Stimulated activated CD4-positive, alpha-beta T cell treated with anti-CD3 and anti-CD28 coated beads, TNF-alpha, amount 100 ng/mL, for 24 hours (primary cell): ENCODE data around the gene GSTO1.
"Not testable (repeated sequence)": the region's sequence is repeated elsewhere in the genome, so short reads cannot be mapped to it uniquely, and the experiment has no call there.

ENCODE experiments used
- DNase-seq, 3 experiments: peaks; one replicate each; pipeline ENCODE4 v3.0.0-alpha.2; 2020; ENCODE audit warnings: low read depth in 3 of 3

GSTO1 gene

DNA sequence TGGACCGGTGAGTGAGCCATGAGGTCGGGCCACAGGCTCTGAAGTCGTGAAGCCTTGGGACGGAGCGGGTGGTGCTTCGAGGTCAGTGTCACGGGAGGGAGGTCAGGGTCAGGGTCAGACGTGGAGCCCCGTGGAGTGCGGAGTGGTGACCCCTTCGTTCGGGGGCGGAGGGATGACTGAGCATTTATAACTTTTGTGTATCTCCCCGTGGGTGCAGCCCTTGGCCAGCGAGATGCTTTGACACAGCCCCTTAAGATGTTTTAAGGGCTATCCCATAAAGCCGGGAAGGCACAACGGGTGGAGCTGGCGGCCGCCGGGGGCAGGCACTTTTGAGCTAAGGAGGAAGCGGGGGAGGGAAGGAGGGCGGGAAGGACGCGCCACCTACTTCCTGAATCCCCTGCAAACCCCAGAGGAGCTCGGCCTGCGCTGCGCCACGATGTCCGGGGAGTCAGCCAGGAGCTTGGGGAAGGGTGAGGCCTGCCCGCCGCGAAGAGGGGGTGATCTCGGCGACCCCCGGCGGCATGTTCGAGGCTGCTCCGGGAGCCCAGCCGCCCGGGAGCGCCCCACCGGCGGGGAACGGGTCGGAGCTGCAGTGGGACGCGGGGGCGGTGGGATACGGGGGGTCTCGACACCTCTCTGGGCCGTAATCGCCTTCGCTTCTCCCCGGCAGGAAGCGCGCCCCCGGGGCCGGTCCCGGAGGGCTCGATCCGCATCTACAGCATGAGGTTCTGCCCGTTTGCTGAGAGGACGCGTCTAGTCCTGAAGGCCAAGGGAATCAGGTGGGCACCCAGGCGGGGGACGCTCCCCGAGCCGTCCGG is at the start of gene GSTO1:
Gene GSTO1, plus strand, starts transcription at position 400 of the 818 bp plus-strand sequence. Its CDS starts 37 bp downstream, at position 437.
- DNase-seq = peak in 2 of 3 experiments; percentile 24 to 60

DNA sequence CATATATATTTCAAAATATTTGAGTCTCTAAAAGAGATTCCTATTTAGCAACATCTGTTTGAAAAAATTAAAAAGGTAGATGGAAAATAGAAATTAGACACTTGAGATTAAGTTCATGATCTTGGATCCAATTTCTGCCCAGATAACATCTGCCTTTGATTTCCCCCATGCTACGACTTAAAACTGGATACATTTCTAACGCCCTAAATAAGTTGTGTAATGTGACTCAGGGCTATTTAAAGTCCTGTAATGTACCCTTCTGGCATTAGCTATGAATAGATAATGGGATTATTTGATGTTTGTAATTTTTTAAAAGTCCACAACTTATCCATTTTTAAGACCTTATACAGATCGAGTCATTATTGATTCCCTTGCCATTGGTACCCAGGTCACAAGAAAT is 46.0 kb upstream of the GSTO1 start:
- DNase-seq = no peak

DNA sequence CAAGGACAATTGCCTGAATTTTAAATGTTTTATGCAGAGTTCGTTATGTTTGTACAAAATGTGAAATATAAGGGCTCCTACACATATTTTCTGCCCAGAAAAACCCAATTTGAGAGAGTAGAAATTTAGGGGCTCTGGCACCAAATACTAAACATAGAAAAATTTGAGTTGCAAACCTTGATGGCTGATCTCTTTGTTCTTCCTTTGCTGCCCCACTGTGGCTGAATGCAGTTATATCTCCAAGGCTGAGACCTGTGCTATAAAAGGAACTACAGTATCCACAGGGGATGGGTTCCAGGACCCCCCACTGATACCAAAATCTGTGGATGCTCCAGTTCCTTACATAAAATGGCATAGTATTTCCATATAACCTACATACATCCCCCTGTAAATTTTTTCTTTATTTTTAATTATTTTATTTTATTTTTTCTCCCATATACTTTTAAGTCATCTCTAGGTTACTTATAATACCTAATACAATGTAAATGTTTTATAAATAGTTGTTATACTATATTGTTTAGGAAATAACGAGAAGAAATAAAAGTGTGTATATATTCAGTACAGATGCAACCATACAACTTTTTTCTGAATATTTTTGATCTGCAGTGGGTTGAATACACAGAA is 45.0 kb upstream of the GSTO1 start:
- DNase-seq = peak in 1 of 3 experiments; percentile 13

DNA sequence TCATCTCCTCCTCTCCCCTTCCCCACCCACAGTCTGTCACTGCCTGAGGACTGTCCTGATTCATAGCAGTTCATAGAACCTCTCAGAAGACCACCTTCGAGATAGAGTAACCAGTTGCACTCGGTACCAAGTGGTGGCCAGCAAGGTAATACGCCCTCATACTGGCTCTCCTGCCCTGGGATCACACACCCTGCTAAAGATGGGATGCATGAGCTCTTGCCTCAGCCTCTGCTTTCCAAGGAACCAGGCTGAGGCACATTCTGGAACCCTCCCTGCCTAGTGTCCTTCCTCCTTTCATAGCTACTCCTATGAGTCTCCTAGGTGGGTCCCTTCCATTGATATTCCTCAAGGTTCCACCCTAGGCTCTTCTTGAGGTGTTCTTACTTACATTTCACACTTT is 38.1 kb upstream of the GSTO1 start:
- no peak for DNase-seq

DNA sequence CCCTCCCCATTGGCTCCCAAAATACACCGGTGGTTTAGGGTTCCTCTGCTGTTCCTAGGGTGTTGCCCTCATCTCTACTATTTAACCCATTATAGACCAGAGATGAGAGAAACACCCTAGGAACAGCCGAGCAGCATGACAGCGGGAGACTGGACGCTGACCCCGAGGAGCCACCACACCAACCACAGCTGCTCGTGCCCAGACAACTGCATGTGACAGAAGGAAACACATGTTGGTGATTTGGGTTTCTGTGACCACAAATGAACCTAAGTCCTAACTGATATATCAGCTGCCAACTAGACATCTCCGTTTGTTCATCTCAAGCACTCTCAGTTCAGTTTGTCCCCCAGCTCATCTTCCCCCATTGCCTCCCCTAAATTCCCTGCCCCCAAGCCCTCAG is 35.9 kb upstream of the GSTO1 start:
- DNase-seq = no peak

DNA sequence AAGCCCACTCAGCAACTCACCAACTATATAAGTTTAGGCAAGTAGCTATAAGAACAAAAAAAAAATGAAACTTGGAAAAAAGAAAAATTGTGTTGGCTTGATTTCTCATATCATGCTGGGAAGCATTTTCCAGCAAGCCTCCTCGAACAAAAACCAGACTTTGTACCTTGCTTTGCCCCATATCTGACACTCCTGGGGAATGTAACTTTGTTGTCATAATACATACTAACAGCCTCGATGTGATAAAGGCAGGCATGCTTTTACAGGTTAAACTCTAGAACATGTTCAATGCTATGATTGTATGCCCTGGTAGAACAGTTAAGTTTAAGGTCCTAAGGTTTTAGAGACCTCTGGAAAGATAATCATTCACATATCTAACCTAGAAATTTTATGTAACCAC is 34.2 kb upstream of the GSTO1 start:
- no peak for DNase-seq

DNA sequence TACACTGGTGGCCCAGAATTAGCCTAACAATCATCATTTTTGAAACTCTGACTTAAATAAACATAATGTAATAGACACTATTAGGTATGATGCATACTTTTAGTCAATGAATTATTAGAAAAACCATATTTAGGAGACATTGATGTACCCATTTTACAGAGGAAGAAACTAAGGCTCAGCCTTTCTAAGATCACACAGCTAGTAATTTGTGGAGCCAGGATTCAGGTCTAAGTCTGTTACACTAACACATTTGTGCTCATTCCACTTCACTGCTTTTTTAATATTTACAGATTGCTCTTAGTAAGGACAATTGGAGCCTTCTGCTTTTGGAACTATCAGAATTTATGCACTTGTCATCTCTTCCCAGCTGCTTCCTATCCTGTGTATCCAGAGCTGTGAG is 31.4 kb upstream of the GSTO1 start:
- DNase-seq = no peak

DNA sequence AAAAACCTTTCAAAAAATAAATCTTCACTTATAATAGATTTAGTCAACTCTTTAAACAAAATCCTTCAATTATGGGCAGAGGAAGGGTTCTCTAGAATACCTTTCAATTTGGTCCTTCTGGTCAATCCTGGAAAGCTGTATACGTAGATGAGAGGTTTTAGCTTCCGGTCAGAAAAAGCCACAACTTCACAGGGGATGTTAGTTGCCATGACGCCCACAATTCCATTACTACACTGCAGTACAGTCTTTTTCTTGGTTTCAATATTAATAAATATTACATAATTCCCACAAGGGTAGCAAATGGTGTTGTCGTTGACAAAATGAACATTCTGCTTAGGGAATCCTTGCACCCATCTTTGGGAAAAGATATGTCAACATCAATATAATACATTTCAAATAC is 24.2 kb upstream of the GSTO1 start:
- no peak for DNase-seq

DNA sequence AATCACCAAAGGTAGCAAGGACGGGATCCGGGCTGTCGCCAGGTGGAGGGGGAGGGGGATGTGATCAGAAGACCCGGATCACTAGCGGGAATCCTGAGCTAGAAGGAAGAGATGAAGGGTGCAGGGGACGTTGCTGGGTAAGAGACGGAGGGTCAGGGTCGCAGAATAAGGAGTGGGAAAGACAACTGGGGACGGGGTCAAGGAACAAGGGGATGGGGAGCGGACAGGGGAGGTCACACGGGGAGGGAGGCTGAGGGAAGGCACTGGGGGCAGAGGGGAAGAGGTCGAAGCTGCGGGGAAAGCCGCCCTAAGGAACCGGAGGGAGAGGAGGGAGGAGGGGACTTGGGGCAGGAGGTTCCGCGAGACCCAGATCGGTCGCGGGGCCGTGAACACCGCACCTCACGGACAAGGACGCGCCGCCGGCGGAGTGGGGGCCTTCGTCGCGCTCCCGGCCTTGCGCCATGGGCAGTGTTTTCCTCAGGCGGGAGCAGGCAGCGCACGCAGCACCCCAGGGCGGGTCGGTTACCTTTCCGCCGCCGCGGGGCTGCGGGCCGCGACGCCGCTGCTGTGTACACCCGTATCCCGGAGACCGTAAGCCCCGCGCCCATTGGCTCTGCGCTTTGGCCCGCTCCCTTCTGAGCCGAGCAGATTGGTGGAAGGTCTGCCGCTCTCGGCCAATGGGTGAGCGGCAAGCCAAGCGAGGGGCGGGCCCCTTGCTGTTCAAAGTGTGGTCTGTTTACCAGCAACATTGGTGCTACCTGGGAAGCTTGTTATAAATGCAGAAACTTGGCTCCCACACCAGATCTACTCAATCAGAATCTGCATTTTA is 22.7 kb upstream of the GSTO1 start, which contains the start of gene CFAP43:
Gene CFAP43, minus strand, starts transcription at position 581 of the 829 bp plus-strand sequence. Its CDS starts 118 bp downstream, at position 463.
- DNase-seq = peak; percentile 99

DNA sequence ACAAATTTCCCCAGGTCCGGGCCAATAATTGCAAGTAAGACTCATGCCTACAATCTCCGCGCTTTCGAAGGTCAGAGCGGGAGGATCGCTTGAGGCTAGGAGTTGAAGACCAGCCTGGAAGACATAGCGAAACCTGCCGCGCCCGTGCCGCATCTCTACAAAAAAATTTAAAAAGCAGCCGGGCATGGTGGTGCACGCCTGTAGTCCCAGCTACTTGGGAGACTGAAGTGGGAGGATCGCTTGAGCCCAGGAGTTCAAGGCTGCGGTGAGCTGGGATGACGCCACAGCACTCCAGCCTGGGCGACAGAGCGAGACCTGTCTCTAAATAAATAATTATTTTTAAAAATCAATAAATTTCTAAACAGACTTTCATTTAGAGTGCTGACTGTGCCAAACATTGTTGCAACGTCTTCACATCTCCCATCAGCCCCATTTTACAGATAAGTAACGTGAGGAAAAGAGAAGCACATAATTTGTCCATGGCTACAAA is 22.0 kb upstream of the GSTO1 start:
- no peak for DNase-seq

DNA sequence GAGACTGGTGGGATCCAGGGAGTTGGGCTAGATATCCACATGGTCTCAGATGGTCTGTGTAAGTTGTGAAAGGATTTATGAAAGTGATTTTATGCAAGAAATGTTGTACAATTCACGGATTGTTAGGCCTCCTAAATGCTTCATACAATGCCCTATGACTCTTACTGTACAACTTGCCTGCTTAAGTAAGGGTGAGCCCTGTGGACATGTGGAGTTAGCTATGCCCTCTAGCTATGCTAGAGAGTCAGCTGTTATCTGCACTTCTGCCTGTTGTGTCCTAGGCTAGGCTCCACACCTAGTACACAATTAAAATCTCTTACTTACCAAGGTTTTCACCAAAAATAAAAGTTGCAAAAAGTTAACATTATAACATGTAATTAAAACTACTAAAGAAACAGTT is 20.9 kb upstream of the GSTO1 start:
- no peak for DNase-seq

DNA sequence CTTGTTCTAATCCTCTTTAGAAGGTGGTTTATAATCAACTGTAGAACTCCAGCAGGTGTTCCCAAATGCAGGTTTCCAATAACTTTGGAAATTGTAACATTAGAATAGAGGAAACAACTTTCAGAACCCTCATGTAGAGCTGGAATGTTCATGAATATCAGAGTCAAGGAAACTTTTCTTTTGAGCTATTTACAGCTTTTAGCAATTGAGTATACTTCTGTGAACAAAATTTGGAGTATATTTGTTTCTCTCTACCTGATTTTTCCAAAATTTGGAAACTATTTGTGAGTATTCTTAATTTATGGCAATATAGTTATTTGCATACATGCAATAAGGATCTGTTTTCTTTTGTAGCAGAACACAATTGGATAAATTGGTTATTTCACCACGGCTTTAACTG is 19.8 kb upstream of the GSTO1 start:
- DNase-seq = no peak

DNA sequence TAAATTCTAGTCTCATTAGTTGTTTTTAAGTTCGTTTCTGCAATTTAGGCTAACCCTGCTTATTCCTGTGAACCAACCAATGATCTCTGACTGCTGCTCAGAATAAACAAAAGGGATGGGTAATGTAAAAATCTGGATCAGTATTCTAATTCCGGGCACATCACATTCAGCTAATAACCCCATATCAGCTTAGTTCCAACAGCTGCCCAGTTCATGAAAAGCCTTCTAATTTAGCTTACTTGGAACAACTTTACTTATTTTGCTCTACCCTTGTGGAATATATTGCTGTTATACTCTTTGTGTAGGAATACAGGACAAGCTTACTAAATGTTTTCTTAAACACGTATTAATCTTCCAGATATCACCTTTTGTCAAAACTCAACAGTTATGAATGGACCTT is 18.9 kb upstream of the GSTO1 start:
- DNase-seq = no peak

DNA sequence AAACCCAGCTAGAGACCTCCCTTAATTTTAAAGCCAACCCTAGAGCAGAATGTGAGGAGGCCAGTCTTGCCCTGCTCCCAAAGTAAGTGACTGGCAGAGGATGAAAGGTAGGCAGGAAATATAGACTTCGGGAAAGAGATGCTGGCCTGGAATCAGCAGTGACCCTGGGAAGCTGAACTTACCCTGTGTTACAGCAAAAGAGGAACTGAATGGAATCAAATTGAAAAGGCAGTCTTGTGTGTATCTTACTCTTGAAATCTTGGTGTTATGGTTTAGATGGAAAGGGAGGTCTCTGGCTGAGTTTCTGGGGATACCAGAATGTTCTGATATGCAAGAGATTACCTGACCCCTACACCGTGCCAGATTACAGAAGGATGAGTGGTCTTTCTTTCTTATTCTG is 14.6 kb upstream of the GSTO1 start:
- no peak for DNase-seq

DNA sequence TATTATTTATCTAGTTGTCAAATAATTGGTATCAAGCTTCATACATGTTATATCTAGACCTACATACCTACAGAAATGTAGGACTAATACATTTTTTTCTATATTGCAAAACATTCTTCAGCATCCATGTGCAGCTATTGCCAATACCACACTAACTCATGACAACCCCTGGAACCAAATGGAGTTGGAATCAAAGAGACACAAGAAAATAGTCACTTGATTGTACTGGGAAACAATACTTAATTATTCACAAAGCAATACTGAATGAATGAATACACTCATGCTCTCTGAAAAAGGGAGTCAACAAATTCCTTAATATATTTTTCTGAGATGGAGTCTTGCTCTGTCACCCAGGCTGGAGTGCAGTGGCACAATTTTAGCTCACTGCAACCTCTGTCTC is 12.1 kb upstream of the GSTO1 start:
- no peak for DNase-seq

DNA sequence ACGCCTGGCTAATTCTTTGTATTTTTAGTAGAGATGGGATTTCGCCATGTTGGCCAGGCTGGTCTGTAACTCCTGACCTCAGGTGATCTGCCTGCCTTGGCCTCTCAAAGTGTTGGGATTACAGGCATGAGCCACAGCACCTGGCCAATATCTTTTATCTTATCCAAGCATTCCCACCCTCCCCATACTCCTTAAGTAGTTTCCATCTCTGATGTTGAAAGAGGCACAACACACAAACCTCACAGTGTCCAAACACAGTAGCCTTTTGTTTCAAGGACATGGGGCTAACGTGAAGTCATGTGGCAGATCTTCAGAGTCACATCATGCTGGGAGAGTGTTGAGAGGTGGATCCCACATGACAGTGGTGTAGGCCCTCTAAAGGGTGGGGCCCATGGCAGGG is 11.7 kb upstream of the GSTO1 start:
- not testable (repeated sequence) for DNase-seq

DNA sequence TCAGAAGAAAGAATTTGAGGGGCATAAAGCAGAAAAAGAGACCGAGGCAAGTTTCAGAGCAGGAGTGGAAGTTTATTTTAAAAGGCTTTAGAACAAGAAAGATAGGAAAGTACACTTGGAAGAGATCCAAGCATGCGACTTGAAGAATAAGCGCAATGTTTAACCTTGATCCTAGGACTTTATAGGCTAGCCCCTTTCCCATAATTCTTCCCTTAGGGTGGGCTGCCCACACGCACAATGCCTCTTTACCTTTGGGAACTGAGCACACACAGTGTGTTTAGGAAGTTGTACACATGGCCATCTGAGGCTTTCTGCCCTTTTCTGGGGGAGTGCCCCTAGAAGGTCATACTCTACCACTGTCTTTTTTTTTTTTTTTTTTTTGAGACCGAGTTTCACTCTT is 11.2 kb upstream of the GSTO1 start:
- DNase-seq = no peak

DNA sequence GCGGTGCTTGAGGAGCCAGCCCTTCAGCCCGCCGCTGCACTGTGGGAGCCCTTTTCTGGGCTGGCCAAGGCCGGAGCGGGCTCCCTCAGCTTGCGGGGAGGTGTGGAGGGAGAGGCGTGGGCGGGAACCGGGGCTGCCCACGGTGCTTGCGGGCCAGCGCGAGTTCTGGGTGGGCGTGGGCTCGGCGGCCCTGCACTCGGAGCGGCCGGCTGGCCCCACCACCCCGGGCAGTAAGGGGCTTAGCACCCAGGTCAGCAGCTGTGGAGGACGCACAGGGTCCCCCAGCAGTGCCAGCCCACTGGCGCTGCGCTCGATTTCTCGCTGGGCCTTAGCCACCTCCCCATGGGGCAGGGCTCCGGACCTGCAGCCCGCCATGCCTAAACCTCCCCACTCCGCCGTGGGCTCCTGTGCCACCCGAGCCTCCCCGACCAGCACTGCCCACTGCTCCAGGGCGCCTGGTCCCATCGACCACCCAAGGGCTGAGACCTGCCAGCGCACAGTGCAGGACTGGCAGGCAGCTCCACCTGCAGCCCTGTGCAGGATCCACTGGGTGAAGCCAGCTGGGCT is 9.5 kb upstream of the GSTO1 start:
- no peak for DNase-seq

DNA sequence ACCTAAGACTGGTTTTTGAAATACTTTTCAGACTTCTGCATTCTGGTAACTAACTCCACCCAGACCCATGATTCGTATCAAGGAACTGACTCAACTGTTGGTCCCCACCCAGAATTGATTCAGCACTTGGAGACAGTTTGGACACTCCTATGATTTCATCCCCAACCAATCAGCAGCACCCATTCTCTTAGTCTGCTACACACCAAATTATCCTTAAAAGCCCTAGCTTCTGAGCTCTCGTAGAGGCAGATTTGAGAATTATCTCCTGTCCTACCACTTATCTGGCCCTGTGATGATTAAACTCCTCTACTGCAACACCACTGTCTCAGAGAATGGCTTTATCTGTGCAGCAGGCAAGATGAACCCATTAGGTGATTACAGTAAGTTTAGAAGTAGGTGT is 7.7 kb upstream of the GSTO1 start:
- DNase-seq = no peak

DNA sequence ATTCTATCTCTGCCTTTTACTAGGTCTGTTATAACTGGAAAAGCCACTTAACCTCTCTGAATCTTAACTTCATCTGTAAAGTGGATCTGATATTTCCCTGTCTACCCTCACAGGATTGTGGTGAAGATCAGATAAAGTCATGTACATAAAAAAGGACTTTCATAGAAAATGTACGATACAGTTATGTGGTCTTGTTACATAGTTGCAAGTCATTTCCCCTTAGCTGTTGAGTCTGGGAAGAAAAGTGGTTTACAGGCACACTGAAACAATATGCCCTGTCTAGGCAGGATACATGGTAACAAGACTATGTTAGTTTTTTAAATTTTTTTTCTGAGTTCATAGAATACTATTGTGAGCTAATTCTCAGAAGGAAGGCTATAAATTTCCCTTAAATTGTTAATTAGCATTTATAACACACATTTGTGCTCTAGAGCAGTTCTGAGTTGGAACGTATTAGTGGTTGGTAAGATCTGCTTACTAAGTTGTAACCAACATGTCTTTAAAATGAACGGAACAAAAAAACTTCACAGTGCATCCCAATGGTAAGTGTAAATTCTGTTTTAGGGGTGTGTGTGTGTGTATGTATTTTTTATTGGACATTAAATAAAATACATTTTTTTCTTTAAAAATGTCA is 7.1 kb upstream of the GSTO1 start:
- DNase-seq = no peak

DNA sequence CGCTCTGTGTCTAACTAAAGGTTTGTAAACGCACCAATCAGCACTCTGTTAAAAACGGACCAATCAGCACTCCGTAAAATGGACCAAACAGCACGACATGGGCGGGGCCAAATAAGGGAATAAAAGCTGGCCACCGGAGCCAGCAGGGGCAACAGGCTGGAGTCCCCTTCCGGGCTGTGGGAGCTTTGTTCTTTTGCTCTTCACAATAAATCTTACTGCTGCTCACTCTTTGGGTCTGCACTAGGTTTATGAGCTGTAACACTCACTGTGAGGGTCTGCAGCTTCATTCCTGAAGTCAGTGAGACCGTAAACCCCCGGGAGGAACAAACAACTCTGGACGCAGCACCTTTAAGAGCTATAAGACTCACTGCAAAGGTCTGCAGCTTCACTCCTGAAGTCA is 5.8 kb upstream of the GSTO1 start:
- DNase-seq = not testable (repeated sequence)
